ENCODE data around the gene PAPOLB.
"Not testable (repeated sequence)": the region's sequence is repeated elsewhere in the genome, so short reads cannot be mapped to it uniquely, and the experiment has no call there.

PAPOLB gene

GRCh38 chr7:4893929-4894475 lies 32.2 kb upstream of the PAPOLB start:
- TF ChIP-seq ZFX (IDR thresholded peaks at IDR 0.05) (no peak), CTCF (conservative IDR thresholded peaks at IDR 0.05) (no peak)
- no peak overlapping the region for H3K27ac ChIP-seq

DNA sequence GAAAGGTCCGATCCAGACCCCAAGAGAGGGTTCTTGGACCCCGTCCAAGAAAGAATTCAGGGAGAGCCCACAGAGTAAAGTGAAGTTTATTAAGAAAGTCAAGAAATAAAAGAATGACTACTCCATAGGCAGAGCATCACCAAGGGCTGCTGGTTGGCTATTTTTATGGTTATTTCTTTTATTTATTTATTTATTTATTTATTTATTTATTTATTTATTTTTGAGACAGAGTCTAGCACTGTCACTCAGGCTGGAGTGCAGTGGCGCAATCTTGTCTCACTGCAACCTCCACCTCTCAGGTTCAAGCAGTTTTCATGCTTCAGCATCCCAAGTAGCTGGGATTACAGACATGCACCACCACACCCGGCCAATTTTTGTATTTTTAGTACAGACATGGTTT lies 31.4 kb upstream of the PAPOLB start:
- not testable (repeated sequence) for H3K27ac ChIP-seq

DNA sequence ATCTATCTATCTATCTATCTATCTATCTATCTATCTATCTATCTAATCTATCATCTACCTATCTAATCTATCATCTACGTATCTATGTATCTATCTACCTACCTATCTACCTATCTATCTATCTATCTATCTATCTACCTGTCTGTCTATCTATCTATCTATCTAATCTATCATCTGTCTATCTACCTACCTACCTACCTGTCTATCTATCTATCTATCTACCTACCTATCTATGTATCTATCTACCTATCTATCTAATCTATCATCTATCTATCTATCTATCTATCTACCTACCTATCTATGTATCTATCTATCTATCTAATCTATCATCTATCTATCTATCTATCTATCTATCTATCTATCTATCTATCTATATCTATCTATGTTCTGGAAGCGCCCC lies 29.7 kb upstream of the PAPOLB start:
- not testable (repeated sequence) for H3K27ac ChIP-seq

DNA sequence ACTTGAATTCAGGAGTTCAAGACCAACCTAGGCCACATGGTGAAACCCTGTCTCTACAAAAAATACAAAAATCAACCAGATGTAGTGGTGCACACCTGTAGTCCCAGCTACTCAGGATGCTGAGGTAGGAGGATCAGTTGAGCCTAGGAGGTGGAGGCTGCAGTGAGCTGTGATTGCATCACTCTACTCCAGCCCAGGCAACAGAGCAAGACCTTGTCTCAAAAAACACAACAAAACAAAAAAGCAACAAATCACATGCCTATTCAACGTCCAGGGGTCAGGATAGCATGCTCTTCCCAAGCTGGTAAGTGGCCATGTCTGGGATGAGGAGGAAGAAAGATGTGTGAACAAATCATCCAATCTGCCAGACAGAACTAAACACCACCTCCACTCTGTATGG lies 27.9 kb upstream of the PAPOLB start:
- H3K27ac ChIP-seq: no peak overlapping the region
- no peak for TF ChIP-seq ZFX (IDR thresholded peaks at IDR 0.05)
- TF ChIP-seq CTCF (conservative IDR thresholded peaks at IDR 0.05): no peak

GRCh38 chr7:4888161-4888560 lies 26.3 kb upstream of the PAPOLB start:
- TF ChIP-seq CTCF (conservative IDR thresholded peaks at IDR 0.05): no peak
- TF ChIP-seq ZFX (IDR thresholded peaks at IDR 0.05): no peak
- no peak overlapping the region for H3K27ac ChIP-seq

- no peak overlapping the region for H3K27ac ChIP-seq
- TF ChIP-seq ZFX (IDR thresholded peaks at IDR 0.05): no peak
- no peak for TF ChIP-seq CTCF (conservative IDR thresholded peaks at IDR 0.05)
Measured at GRCh38 chr7:4886671-4887070, 24.8 kb upstream of the PAPOLB start.

DNA sequence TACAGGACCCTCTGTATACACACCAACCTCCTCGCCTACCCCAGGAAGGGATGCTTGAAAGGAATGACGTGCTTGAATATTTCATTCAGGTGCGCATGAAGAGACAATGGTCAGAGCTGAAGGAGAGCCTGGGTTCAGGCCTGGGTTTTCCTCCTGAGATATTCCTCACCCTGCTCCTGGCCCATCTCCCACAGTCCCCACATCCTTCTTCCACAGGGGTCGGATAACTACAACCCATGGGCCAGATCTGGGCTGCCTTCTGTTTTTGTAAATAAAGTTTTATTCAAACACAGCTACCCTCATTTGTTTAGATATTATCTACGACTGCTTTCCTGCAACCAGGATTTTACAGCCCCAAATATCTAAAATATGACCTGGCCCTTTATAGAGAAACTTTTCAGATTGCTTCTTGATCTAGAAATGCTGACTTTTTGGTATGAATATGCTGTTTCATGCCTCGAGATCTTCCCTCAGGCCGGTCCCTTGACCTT lies 23.5 kb upstream of the PAPOLB start:
- TF ChIP-seq CTCF (conservative IDR thresholded peaks at IDR 0.05): no peak
- TF ChIP-seq ZFX (IDR thresholded peaks at IDR 0.05): no peak
- no peak overlapping the region for H3K27ac ChIP-seq

- H3K27ac ChIP-seq: no peak overlapping the region
- TF ChIP-seq CTCF (conservative IDR thresholded peaks at IDR 0.05): no peak
Measured at GRCh38 chr7:4884164-4884563, 22.3 kb upstream of the PAPOLB start.

Data from C4-2B (cell line).